DND-41 (cell line): ENCODE data around the gene BTRC.

Experiments used
- ATAC-seq: fragments of 200-7000 bp; cut with Tn5 transposase; 3 replicates; pipeline ENCODE4 v1.9.1; 2021; ENCODE audit warnings: low read depth; ENCODE audit not compliant: insufficient read depth
- DNase-seq: peaks from one replicate; pipeline ENCODE4 v3.0.0-alpha.2; 2020
- H2AFZ ChIP-seq: 2 replicates; pipeline ENCODE4 v1.6.0; 2012; ENCODE audit warnings: low read depth, low read length
- H3K27ac ChIP-seq: 2 replicates; pipeline ENCODE4 v1.5.1; 2012; ENCODE audit warnings: low read length, inconsistent platforms
- H3K27me3 ChIP-seq: fragments of 200-600 bp; sonication (generic); 2 replicates; pipeline ENCODE4 v1.6.0; 2012; ENCODE audit warnings: low read length, mild to moderate bottlenecking, inconsistent platforms; ENCODE audit not compliant: insufficient read depth, poor library complexity
- H3K36me3 ChIP-seq: 2 replicates; pipeline ENCODE4 v1.5.1; 2012; ENCODE audit warnings: low read length, inconsistent platforms; ENCODE audit not compliant: insufficient read depth
- H3K4me1 ChIP-seq: 2 replicates; pipeline ENCODE4 v1.5.1; 2012; ENCODE audit warnings: mild to moderate bottlenecking, low read length; ENCODE audit not compliant: insufficient read depth
- H3K4me2 ChIP-seq: 2 replicates; pipeline ENCODE4 v1.6.0; 2012; ENCODE audit warnings: mild to moderate bottlenecking, moderate library complexity, low read length, inconsistent platforms; ENCODE audit not compliant: insufficient read depth
- H3K4me3 ChIP-seq, 2 experiments: fragments of 200-600 bp in 1 of 2; shearing (Covaris generic) in 1 of 2; 2 replicates each; pipeline ENCODE4 v1.5.1; 2012 to 2016; ENCODE audit warnings: inconsistent platforms in 2 of 2, low read length in 2 of 2, mild to moderate bottlenecking in 2 of 2, low read depth in 1 of 2, moderate library complexity in 1 of 2
- H3K79me2 ChIP-seq: 2 replicates; pipeline ENCODE4 v1.6.0; 2012; ENCODE audit warnings: low read length, inconsistent platforms; ENCODE audit not compliant: insufficient read depth
- H3K9ac ChIP-seq: 2 replicates; pipeline ENCODE4 v1.6.0; 2012; ENCODE audit warnings: low read depth, mild to moderate bottlenecking, inconsistent platforms, low read length, moderate library complexity
- H3K9me3 ChIP-seq: 2 replicates; pipeline ENCODE4 v1.5.1; 2012; ENCODE audit warnings: low read length, moderate library complexity, mild to moderate bottlenecking, inconsistent platforms; ENCODE audit not compliant: insufficient read depth, severe bottlenecking
- H4K20me1 ChIP-seq: 2 replicates; pipeline ENCODE4 v1.6.0; 2012; ENCODE audit warnings: low read length; ENCODE audit not compliant: insufficient read depth
- CTCF ChIP-seq: IDR thresholded peaks from 2 replicates; pipeline ENCODE4 v1.5.1; 2012; ENCODE audit warnings: borderline replicate concordance, low read length, moderate library complexity, mild to moderate bottlenecking; ENCODE audit not compliant: poor library complexity, severe bottlenecking; ENCODE audit errors: extremely low read depth
- EZH2 ChIP-seq: IDR thresholded peaks from 3 replicates; pipeline ENCODE4 v1.6.1; 2012; ENCODE audit warnings: borderline replicate concordance, low read depth, mild to moderate bottlenecking, moderate library complexity, low read length, inconsistent platforms; ENCODE audit not compliant: severe bottlenecking

The BTRC gene

GRCh38 chr10:101482568-101482967 is 128.6 kb downstream of the BTRC start:
- Histone ChIP-seq H4K20me1 (no peaks in the 10 kb centered on the region), H2AFZ (no peak overlapping the region), H3K4me3 (no peak overlapping the region), H3K9ac (no peak overlapping the region), H3K4me2 (no peak overlapping the region), H3K4me1 (no peaks in the 10 kb centered on the region), H3K27ac (no peak overlapping the region), H3K36me3 (peaks cover 9% of the 10 kb centered on the region), H3K27me3 (no peaks in the 10 kb centered on the region), H3K79me2 (no peaks in the 10 kb centered on the region), H3K9me3 (no peaks in the 10 kb centered on the region)
- TF ChIP-seq CTCF, result no peak
- TF ChIP-seq EZH2, result no peak
- ATAC-seq (no peak), DNase-seq (no peak)

- no peak overlapping the region for H3K4me2 ChIP-seq
- no peak for DNase-seq
- ATAC-seq, result no peak
- TF ChIP-seq EZH2 (no peak), CTCF (no peak)
- H2AFZ ChIP-seq, result no peak overlapping the region
- no peak overlapping the region for H3K9ac ChIP-seq
- no peak overlapping the region for H3K4me3 ChIP-seq
- no peaks in the 10 kb centered on the region for H3K79me2 ChIP-seq
- H3K4me1 ChIP-seq, result no peaks in the 10 kb centered on the region
- no peaks in the 10 kb centered on the region for H3K27me3 ChIP-seq
- no peak overlapping the region for H3K27ac ChIP-seq
- no peaks in the 10 kb centered on the region for H3K9me3 ChIP-seq
- H4K20me1 ChIP-seq, result no peaks in the 10 kb centered on the region
- peaks cover 9% of the 10 kb centered on the region for H3K36me3 ChIP-seq
Measured at GRCh38 chr10:101484175-101484745, 130.3 kb downstream of the BTRC start.

GRCh38 chr10:101485207-101485606 is 131.2 kb downstream of the BTRC start:
- no peak for ATAC-seq
- Histone ChIP-seq H3K36me3 (peaks cover 8% of the 10 kb centered on the region), H3K9me3 (no peaks in the 10 kb centered on the region), H3K4me3 (no peak overlapping the region), H3K4me2 (no peak overlapping the region), H3K27me3 (no peaks in the 10 kb centered on the region), H3K4me1 (no peaks in the 10 kb centered on the region), H3K27ac (no peak overlapping the region), H3K79me2 (no peaks in the 10 kb centered on the region), H3K9ac (no peak overlapping the region), H4K20me1 (no peaks in the 10 kb centered on the region), H2AFZ (no peak overlapping the region)
- no peak for DNase-seq
- TF ChIP-seq EZH2, result no peak
- no peak for TF ChIP-seq CTCF
